Activated CD8-positive, alpha-beta memory T cell treated with anti-CD3 and anti-CD28 coated beads for 4 hours (primary cell): ENCODE data around the gene ARL10.
A peak's percentile ranks its signal among the peaks of the same experiment; 100 is the strongest.

Experiments used
- DNase-seq, 2 donors: peaks; one replicate each; pipeline ENCODE4 v3.0.0-alpha.2; 2020; ENCODE audit warnings: low read depth in 2 of 2

Gene ARL10

GRCh38 chr5:176410486-176411180 is 45.3 kb downstream of the ARL10 start:
- no peak for DNase-seq

GRCh38 chr5:176412517-176413254 is 47.4 kb downstream of the ARL10 start:
- DNase-seq: no peak

GRCh38 chr5:176413255-176413565 is 47.9 kb downstream of the ARL10 start:
- no peak for DNase-seq

- no peak for DNase-seq
Measured at GRCh38 chr5:176413709-176414191, 48.5 kb downstream of the ARL10 start.

GRCh38 chr5:176414704-176415103 is 49.4 kb downstream of the ARL10 start:
- DNase-seq: no peak

GRCh38 chr5:176415240-176415951 is 50.1 kb downstream of the ARL10 start:
- no peak for DNase-seq

GRCh38 chr5:176415952-176416924 is 51.0 kb downstream of the ARL10 start, which contains the start of gene CLTB:
TSS of gene CLTB (minus strand) at chr5:176416539. CDS start at chr5:176416363, 176 bp downstream.
- peak; percentile 76 to 81 for DNase-seq

- no peak for DNase-seq
Measured at GRCh38 chr5:176416965-176417364, 51.7 kb downstream of the ARL10 start.

- DNase-seq: no peak
Measured at GRCh38 chr5:176418251-176418650, 53.0 kb downstream of the ARL10 start.

- no peak for DNase-seq
Measured at GRCh38 chr5:176420086-176420485, 54.8 kb downstream of the ARL10 start.

GRCh38 chr5:176420972-176421544 is 55.8 kb downstream of the ARL10 start:
- DNase-seq: no peak

- DNase-seq: no peak
Measured at GRCh38 chr5:176424181-176424580, 58.9 kb downstream of the ARL10 start.

- DNase-seq: no peak
Measured at GRCh38 chr5:176425138-176425537, 59.9 kb downstream of the ARL10 start.

GRCh38 chr5:176425791-176426190 is 60.5 kb downstream of the ARL10 start:
- no peak for DNase-seq

GRCh38 chr5:176426876-176427275 is 61.6 kb downstream of the ARL10 start:
- no peak for DNase-seq

- no peak for DNase-seq
Measured at GRCh38 chr5:176427971-176428370, 62.7 kb downstream of the ARL10 start.

GRCh38 chr5:176429972-176430371 is 64.7 kb downstream of the ARL10 start:
- no peak for DNase-seq
